ENCODE data around the gene ZNF598. TPM values are rescaled to one million over a fixed set of nuclear protein-coding genes. Genes with fewer than 3 reads are reported as not detected.

ZNF598 gene
- total and polyA plus RNA-seq, 2 of the 13 experiments (the other 11 are each of a cell fraction or from before 2014, with no cell fraction given) = 13.5 to 14.2 TPM

GRCh38 chr16:1992704-1993317 is 16.8 kb downstream of the ZNF598 start:
- Histone ChIP-seq H3K4me3 (replicated peaks in 1 of 3; ENCODE audit: insufficient read depth in 1 of 3, low read depth in 2 of 3, low read length in 3 of 3) (0 out of 6 replicates have a peak overlapping the region, but pooled peaks of 1 of the 3 experiments have one; percentile 5), H3K4me1 (ENCODE audit: insufficient read depth, low read length) (peaks cover 46% of the 10 kb centered on the region), H3K36me3 (replicated peaks in 1 of 2; ENCODE audit: control insufficient read depth in 1 of 2, insufficient read depth in 2 of 2, low read length in 2 of 2) (no peaks in the 10 kb centered on the region; a peak in 2 of 5 replicates), H3K4me2 (ENCODE audit: low read depth, low read length) (no peak overlapping the region), H2AFZ (ENCODE audit: low read length) (no peak overlapping the region), H3K27ac (ENCODE audit: extremely low read length, insufficient read depth, low read length) (no peak overlapping the region), H3K79me2 (ENCODE audit: insufficient read depth, low read length) (no peaks in the 10 kb centered on the region), H4K20me1 (ENCODE audit: insufficient read depth, low read length) (no peaks in the 10 kb centered on the region), H3K9me3 (ENCODE audit: low read length) (no peaks in the 10 kb centered on the region), H3K27me3 (ENCODE audit: control insufficient read depth in 1 of 2, insufficient read depth in 2 of 2, low read length in 2 of 2) (peaks cover 0 to 8% of the 10 kb centered on the region in 2 experiments; a peak in 2 of 5 replicates), H3K9ac (ENCODE audit: insufficient read depth, low read depth, low read length) (no peak overlapping the region)
- in situ Hi-C loops (cut with HindIII; ENCODE audit: extremely low pct_ligation_motif_present, low pct_unique_long_range_greater_than_20kb) = no loop called here
- FAIRE-seq (no peak), DNase-seq (ENCODE audit: low spot score) (no peak), ATAC-seq (no peak)
- no TSS peak for BruUV-seq (replicated peaks)
- ChIA-PET CTCF (ENCODE audit: low intra/inter-chr PET ratio, low total read pairs) (no interaction called here), POLR2A (interaction anchor here (0.9 to 2.6 kb wide), 4 partner anchors 8 to 52 kb away, joined by 3 to 16 read pairs (median 10); partner anchors contain the start of genes GFER, RPS2 and TBL3)
- TF ChIP-seq DNMT1 (CRISPR knock-in tag; IDR thresholded peaks at IDR 0.05) (no peak), HNRNPL (IDR thresholded peaks at IDR 0.05; ENCODE audit: low read depth, low read length) (0 out of 2 replicates have a peak, but pooled peaks have one; percentile 22), PHF8 (CRISPR knock-in tag; IDR thresholded peaks at IDR 0.05) (0 out of 2 replicates have a peak, but pooled peaks have one; percentile 3)
- 90% methylated on average over 21 of the region's 50 CpGs for WGBS (ENCODE audit: low lambda C conversion rate)
- intact Hi-C loops (cut with micrococcal nuclease; ENCODE audit: unreplicated experiment) = no loop called here

- peak; percentile 72 for TF ChIP-seq ZBTB33 (CRISPR knock-in tag; IDR thresholded peaks at IDR 0.05)
- TF ChIP-seq NPAS2 (CRISPR knock-in tag; IDR thresholded peaks at IDR 0.05; ENCODE audit: borderline replicate concordance) = no peak
- peak; percentile 53 for TF ChIP-seq HOXA3 (CRISPR knock-in tag; IDR thresholded peaks at IDR 0.05)
- no peak for TF ChIP-seq ZSCAN29 (CRISPR knock-in tag; conservative IDR thresholded peaks at IDR 0.05)
- TF ChIP-seq SP1 (IDR thresholded peaks at IDR 0.05) = no peak
- TF ChIP-seq SP1 (CRISPR knock-in tag; IDR thresholded peaks at IDR 0.05) = peak; percentile 28; the same call in 1 of the 2 replicates
- TF ChIP-seq ZBTB38 (CRISPR knock-in tag; IDR thresholded peaks at IDR 0.05) = 0 out of 2 replicates have a peak, but pooled peaks have one; percentile 32
- peak; percentile 49 for TF ChIP-seq PRPF4 (IDR thresholded peaks at IDR 0.05; ENCODE audit: low read depth, low read length, poor library complexity, severe bottlenecking)
- no peak overlapping the region for H3K27ac ChIP-seq (ENCODE audit: extremely low read length, insufficient read depth, low read length)
- H3K79me2 ChIP-seq (ENCODE audit: insufficient read depth, low read length) = no peaks in the 10 kb centered on the region
- H3K4me3 ChIP-seq (replicated peaks in 1 of 3; ENCODE audit: insufficient read depth in 1 of 3, low read depth in 2 of 3, low read length in 3 of 3) = no peak overlapping the region
- no TSS peak for BruUV-seq (replicated peaks)
- H4K20me1 ChIP-seq (ENCODE audit: insufficient read depth, low read length) = no peaks in the 10 kb centered on the region
- ChIA-PET CTCF (ENCODE audit: low intra/inter-chr PET ratio, low total read pairs) (no interaction called here), POLR2A (interaction anchor here (0.7 to 2.6 kb wide), 3 partner anchors 20 to 154 kb away, joined by 3 to 16 read pairs (median 7); partner anchors contain the start of genes RPS2 and TBL3)
- DNase-seq (ENCODE audit: low spot score) (no peak), ATAC-seq (no peak), FAIRE-seq (no peak)
- 78% methylated on average over 89 of the region's 96 CpGs for whole genome bisulfite sequencing (ENCODE audit: low lambda C conversion rate)
- H2AFZ ChIP-seq (ENCODE audit: low read length) = no peak overlapping the region
- H3K4me1 ChIP-seq (ENCODE audit: insufficient read depth, low read length) = peaks cover 48% of the 10 kb centered on the region
- no peaks in the 10 kb centered on the region for H3K9me3 ChIP-seq (ENCODE audit: low read length)
- H3K4me2 ChIP-seq (ENCODE audit: low read depth, low read length) = no peak overlapping the region
- in situ Hi-C loops (cut with HindIII; ENCODE audit: extremely low pct_ligation_motif_present, low pct_unique_long_range_greater_than_20kb) = no loop called here
- intact Hi-C loops (cut with micrococcal nuclease; ENCODE audit: unreplicated experiment) = no loop called here
- H3K36me3 ChIP-seq (replicated peaks in 1 of 2; ENCODE audit: control insufficient read depth in 1 of 2, insufficient read depth in 2 of 2, low read length in 2 of 2) = no peaks in the 10 kb centered on the region; a peak in 1 of 5 replicates
- H3K27me3 ChIP-seq (ENCODE audit: control insufficient read depth in 1 of 2, insufficient read depth in 2 of 2, low read length in 2 of 2) = peaks cover 0 to 8% of the 10 kb centered on the region in 2 experiments; a peak in 2 of 5 replicates
- no peak overlapping the region for H3K9ac ChIP-seq (ENCODE audit: insufficient read depth, low read depth, low read length)
Observed at GRCh38 chr16:1991948-1992703, 17.5 kb downstream of the ZNF598 start.

All from HepG2 (cell line).